HepG2 (cell line): ENCODE measurements around the gene WDR6. TPM values are rescaled to one million over a fixed set of nuclear protein-coding genes. Genes with fewer than 3 reads are reported as not detected.

Experiments used
- BORCS8-MEF2B ChIP-seq: sonication (generic); formaldehyde crosslinking; IDR thresholded peaks from 2 replicates; pipeline ENCODE4 v1.8.0; 2022; ENCODE audit warnings: mild to moderate bottlenecking, missing genetic modification reagents
- EED ChIP-seq: sonication (generic); formaldehyde crosslinking; IDR thresholded peaks from 2 replicates; pipeline ENCODE4 v1.5.0; 2020; ENCODE audit warnings: mild to moderate bottlenecking, missing genetic modification reagents
- ETV5 ChIP-seq: IDR thresholded peaks from 2 replicates; pipeline ENCODE4 v1.6.1; 2018; ENCODE audit warnings: missing biosample characterization, missing genetic modification reagents, inconsistent platforms, borderline replicate concordance
- RNF2 ChIP-seq: fragments of 450-650 bp; conservative IDR thresholded peaks from 2 replicates; pipeline ENCODE4 v1.6.1; 2016; ENCODE audit warnings: low read depth
- SP1 ChIP-seq, 2 experiments: fragments of 450-650 bp in 1 of 2; sonication (generic) in 1 of 2; formaldehyde crosslinking in 1 of 2; IDR thresholded peaks; 2 replicates each; pipeline versions ENCODE4 v1.4.0 to v1.6.1; 2016 to 2020; ENCODE audit warnings: missing genetic modification reagents in 1 of 2
- ZBTB3 ChIP-seq: sonication (generic); formaldehyde crosslinking; IDR thresholded peaks from 2 replicates; pipeline ENCODE4 v1.4.0; 2020; ENCODE audit warnings: low read depth, mild to moderate bottlenecking, moderate library complexity, missing genetic modification reagents, borderline replicate concordance
- ZBTB8A ChIP-seq: sonication (generic); formaldehyde crosslinking; IDR thresholded peaks from 2 replicates; pipeline ENCODE4 v1.4.0; 2020; ENCODE audit warnings: mild to moderate bottlenecking, low read depth, missing genetic modification reagents, borderline replicate concordance
- ZNF510 ChIP-seq: sonication (generic); formaldehyde crosslinking; IDR thresholded peaks from 2 replicates; pipeline ENCODE4 v1.4.0; 2020; ENCODE audit warnings: low read depth, mild to moderate bottlenecking, missing genetic modification reagents
- ZNF552 ChIP-seq: sonication (generic); formaldehyde crosslinking; IDR thresholded peaks from 2 replicates; pipeline ENCODE4 v1.9.0; 2022; ENCODE audit warnings: missing genetic modification reagents, mild to moderate bottlenecking, borderline replicate concordance
- ZNF577 ChIP-seq: sonication (generic); formaldehyde crosslinking; IDR thresholded peaks from 2 replicates; pipeline ENCODE4 v1.4.0; 2020; ENCODE audit warnings: mild to moderate bottlenecking, low read depth, missing genetic modification reagents, borderline replicate concordance
- polyA plus RNA-seq, 8 experiments: library from polyadenylated mRNA; depleted of rRNA in 3 of 8; stranded (reverse) in 7 of 8; unstranded in 1 of 8; fragments of >200 nt; fragmentation: Illumina TruSeq in 4 of 8; extraction: Trizol in 4 of 8; gene quantifications; 2 replicates each; pipeline versions ENCODE4 v1.2.1 to v1.2.3, GENCODE V29; 2011 to 2016; ENCODE audit warnings: low read depth in 4 of 8, missing spikeins in 1 of 8, mixed read lengths in 1 of 8; ENCODE audit not compliant: insufficient read depth in 1 of 8
- total RNA-seq, 5 experiments: library from RNA; depleted of rRNA; stranded (reverse); fragments of >200 nt; fragmentation: Illumina TruSeq; extraction: Trizol; gene quantifications; 2 replicates each; pipeline ENCODE4 v1.2.3, GENCODE V29; 2016; ENCODE audit warnings: low read depth in 1 of 5
- TF ChIP-seq, protein P1 (sequence below): sonication (generic); formaldehyde crosslinking; IDR thresholded peaks from 2 replicates; pipeline ENCODE4 v1.5.0; 2020; ENCODE audit warnings: mild to moderate bottlenecking, missing genetic modification reagents, borderline replicate concordance
- TF ChIP-seq, protein P2 (sequence below): sonication (generic); formaldehyde crosslinking; IDR thresholded peaks from 2 replicates; pipeline ENCODE4 v1.4.0; 2020; ENCODE audit warnings: missing genetic modification reagents, borderline replicate concordance
- TF ChIP-seq, protein P3 (sequence below): sonication (generic); formaldehyde crosslinking; IDR thresholded peaks from 2 replicates; pipeline ENCODE4 v1.5.0; 2020; ENCODE audit warnings: missing genetic modification reagents
- TF ChIP-seq, protein P4 (sequence below): sonication (generic); formaldehyde crosslinking; IDR thresholded peaks from 2 replicates; pipeline ENCODE4 v1.5.1; 2020; ENCODE audit warnings: missing genetic modification reagents, mild to moderate bottlenecking, borderline replicate concordance
- TF ChIP-seq, protein P5 (sequence below): sonication (generic); formaldehyde crosslinking; IDR thresholded peaks from 2 replicates; pipeline ENCODE4 v1.4.0; 2020; ENCODE audit warnings: missing genetic modification reagents

WDR6 gene
- total and polyA plus RNA-seq, 2 of the 13 experiments (the other 11 are each of a cell fraction or from before 2014, with no cell fraction given), result 73.4 to 139 TPM

DNA sequence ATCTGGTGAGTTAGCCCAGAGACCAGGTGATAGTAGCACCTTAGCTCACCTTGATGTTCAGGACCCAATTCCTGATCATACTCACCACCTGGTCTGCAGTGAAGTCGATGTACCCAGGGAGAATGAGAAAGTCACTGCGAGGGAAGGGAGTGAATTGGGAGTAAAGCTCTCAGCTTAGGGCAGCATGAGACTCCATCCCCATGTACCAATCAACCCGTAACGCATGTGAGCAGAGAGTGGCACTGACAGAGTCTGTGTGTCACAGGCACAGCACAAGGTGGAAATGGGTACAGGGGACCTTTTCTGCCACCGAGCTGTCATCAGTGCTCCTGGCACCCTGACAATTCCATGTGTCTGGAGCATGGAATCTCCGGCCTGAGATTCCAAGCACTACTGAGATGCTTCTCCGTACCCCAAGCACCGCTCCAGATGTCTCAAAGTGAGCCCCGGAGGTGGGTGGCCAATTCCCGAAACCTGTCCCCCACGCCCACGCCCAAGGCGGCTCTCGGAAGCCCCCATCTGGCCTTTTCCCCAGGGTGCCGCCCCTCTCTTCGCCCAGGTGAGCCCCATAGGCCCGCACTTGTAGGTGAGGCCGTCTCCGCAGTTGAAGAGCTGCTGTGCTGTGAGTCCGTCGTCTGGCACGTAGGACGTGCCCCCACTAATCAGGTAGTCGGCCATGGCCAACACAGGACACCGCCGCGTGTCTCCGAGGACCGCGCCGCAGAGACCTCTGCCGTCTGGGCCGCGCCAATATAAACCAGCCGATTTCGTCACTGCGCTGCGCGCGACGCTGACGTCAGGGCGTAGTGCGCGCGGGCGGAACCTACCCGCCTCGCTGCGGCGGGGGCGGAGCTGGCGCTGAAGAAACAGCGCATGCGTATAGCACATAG, 21.7 kb downstream of the WDR6 start, which contains the start of gene IMPDH2 (continued):
- peak; percentile 75; the same call in 1 of the 2 replicates for TF ChIP-seq ZBTB8A (CRISPR knock-in tag)
- 0 out of 2 replicates have a peak, but pooled peaks have one; percentile 11 for TF ChIP-seq ZNF552 (CRISPR knock-in tag)
- TF ChIP-seq ZNF510, result peak; percentile 90; the same call in 1 of the 2 replicates
- TF ChIP-seq, protein P1, sequence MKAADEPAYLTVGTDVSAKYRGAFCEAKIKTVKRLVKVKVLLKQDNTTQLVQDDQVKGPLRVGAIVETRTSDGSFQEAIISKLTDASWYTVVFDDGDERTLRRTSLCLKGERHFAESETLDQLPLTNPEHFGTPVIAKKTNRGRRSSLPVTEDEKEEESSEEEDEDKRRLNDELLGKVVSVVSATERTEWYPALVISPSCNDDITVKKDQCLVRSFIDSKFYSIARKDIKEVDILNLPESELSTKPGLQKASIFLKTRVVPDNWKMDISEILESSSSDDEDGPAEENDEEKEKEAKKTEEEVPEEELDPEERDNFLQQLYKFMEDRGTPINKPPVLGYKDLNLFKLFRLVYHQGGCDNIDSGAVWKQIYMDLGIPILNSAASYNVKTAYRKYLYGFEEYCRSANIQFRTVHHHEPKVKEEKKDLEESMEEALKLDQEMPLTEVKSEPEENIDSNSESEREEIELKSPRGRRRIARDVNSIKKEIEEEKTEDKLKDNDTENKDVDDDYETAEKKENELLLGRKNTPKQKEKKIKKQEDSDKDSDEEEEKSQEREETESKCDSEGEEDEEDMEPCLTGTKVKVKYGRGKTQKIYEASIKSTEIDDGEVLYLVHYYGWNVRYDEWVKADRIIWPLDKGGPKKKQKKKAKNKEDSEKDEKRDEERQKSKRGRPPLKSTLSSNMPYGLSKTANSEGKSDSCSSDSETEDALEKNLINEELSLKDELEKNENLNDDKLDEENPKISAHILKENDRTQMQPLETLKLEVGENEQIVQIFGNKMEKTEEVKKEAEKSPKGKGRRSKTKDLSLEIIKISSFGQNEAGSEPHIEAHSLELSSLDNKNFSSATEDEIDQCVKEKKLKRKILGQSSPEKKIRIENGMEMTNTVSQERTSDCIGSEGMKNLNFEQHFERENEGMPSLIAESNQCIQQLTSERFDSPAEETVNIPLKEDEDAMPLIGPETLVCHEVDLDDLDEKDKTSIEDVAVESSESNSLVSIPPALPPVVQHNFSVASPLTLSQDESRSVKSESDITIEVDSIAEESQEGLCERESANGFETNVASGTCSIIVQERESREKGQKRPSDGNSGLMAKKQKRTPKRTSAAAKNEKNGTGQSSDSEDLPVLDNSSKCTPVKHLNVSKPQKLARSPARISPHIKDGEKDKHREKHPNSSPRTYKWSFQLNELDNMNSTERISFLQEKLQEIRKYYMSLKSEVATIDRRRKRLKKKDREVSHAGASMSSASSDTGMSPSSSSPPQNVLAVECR, result peak; percentile 96
- no peak for TF ChIP-seq SP1 (IDR thresholded peaks at IDR 0.05)
- TF ChIP-seq SP1 (CRISPR knock-in tag; IDR thresholded peaks at IDR 0.05), result peak; percentile 85
- TF ChIP-seq ETV5 (CRISPR knock-in tag), result peak; percentile 72
- TF ChIP-seq, protein P2, sequence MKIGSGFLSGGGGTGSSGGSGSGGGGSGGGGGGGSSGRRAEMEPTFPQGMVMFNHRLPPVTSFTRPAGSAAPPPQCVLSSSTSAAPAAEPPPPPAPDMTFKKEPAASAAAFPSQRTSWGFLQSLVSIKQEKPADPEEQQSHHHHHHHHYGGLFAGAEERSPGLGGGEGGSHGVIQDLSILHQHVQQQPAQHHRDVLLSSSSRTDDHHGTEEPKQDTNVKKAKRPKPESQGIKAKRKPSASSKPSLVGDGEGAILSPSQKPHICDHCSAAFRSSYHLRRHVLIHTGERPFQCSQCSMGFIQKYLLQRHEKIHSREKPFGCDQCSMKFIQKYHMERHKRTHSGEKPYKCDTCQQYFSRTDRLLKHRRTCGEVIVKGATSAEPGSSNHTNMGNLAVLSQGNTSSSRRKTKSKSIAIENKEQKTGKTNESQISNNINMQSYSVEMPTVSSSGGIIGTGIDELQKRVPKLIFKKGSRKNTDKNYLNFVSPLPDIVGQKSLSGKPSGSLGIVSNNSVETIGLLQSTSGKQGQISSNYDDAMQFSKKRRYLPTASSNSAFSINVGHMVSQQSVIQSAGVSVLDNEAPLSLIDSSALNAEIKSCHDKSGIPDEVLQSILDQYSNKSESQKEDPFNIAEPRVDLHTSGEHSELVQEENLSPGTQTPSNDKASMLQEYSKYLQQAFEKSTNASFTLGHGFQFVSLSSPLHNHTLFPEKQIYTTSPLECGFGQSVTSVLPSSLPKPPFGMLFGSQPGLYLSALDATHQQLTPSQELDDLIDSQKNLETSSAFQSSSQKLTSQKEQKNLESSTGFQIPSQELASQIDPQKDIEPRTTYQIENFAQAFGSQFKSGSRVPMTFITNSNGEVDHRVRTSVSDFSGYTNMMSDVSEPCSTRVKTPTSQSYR (CRISPR knock-in tag), result peak; percentile 39; the same call in 1 of the 2 replicates
- TF ChIP-seq RNF2, result peak; percentile 91; the same call in 1 of the 2 replicates
- TF ChIP-seq, protein P3, sequence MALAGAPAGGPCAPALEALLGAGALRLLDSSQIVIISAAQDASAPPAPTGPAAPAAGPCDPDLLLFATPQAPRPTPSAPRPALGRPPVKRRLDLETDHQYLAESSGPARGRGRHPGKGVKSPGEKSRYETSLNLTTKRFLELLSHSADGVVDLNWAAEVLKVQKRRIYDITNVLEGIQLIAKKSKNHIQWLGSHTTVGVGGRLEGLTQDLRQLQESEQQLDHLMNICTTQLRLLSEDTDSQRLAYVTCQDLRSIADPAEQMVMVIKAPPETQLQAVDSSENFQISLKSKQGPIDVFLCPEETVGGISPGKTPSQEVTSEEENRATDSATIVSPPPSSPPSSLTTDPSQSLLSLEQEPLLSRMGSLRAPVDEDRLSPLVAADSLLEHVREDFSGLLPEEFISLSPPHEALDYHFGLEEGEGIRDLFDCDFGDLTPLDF (CRISPR knock-in tag), result peak; percentile 92
- no peak for TF ChIP-seq ZNF577 (CRISPR knock-in tag)
- TF ChIP-seq, protein P4, sequence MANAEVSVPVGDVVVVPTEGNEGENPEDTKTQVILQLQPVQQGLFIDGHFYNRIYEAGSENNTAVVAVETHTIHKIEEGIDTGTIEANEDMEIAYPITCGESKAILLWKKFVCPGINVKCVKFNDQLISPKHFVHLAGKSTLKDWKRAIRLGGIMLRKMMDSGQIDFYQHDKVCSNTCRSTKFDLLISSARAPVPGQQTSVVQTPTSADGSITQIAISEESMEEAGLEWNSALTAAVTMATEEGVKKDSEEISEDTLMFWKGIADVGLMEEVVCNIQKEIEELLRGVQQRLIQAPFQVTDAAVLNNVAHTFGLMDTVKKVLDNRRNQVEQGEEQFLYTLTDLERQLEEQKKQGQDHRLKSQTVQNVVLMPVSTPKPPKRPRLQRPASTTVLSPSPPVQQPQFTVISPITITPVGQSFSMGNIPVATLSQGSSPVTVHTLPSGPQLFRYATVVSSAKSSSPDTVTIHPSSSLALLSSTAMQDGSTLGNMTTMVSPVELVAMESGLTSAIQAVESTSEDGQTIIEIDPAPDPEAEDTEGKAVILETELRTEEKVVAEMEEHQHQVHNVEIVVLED, result peak; percentile 100
- TF ChIP-seq EED, result peak; percentile 91
- TF ChIP-seq ZBTB3 (CRISPR knock-in tag), result no peak
- TF ChIP-seq BORCS8-MEF2B (CRISPR knock-in tag), result peak; percentile 97
- TF ChIP-seq, protein P5, sequence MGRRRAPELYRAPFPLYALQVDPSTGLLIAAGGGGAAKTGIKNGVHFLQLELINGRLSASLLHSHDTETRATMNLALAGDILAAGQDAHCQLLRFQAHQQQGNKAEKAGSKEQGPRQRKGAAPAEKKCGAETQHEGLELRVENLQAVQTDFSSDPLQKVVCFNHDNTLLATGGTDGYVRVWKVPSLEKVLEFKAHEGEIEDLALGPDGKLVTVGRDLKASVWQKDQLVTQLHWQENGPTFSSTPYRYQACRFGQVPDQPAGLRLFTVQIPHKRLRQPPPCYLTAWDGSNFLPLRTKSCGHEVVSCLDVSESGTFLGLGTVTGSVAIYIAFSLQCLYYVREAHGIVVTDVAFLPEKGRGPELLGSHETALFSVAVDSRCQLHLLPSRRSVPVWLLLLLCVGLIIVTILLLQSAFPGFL (CRISPR knock-in tag), result 0 out of 2 replicates have a peak, but pooled peaks have one; percentile 47
